ENCODE measurements around the gene SPRN. TPM values are rescaled to one million over a fixed set of nuclear protein-coding genes. Genes with fewer than 3 reads are reported as not detected.
"Not testable (repeated sequence)": the region's sequence is repeated elsewhere in the genome, so short reads cannot be mapped to it uniquely, and the experiment has no call there.

The SPRN gene, protein sequence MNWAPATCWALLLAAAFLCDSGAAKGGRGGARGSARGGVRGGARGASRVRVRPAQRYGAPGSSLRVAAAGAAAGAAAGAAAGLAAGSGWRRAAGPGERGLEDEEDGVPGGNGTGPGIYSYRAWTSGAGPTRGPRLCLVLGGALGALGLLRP
- 2.3 TPM for polyA plus RNA-seq (2013, experiment 1 of 2; ENCODE audit: insufficient read length)
- polyA plus RNA-seq (2013, experiment 2 of 2; ENCODE audit: insufficient read length): 2.2 TPM

DNA sequence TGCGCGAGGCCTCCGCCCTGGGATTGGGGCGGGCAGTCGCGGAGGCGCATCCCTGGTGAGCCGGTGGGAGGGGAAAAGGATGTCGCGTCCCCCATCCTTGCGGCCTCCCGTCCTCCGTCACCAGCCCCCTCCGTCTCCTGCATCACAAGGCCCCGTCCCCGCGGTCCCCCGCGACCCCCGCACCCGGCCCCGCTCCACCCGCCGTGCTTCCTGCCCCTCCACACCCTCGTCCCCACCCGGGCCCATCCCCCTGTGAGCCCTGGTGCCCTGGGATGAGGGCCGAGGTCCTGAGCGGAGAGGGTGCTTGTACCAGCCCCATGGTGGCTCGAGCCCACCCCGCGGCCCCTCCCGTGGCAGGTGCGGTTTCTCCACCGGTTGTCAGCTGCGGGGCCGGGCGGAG is at the start of gene SPRN:
Gene SPRN (minus strand): TSS at position 25 of the 400 bp plus-strand sequence. CDS start 944 bp downstream, outside the sequence.
- DNase-seq: not testable (repeated sequence)

DNA sequence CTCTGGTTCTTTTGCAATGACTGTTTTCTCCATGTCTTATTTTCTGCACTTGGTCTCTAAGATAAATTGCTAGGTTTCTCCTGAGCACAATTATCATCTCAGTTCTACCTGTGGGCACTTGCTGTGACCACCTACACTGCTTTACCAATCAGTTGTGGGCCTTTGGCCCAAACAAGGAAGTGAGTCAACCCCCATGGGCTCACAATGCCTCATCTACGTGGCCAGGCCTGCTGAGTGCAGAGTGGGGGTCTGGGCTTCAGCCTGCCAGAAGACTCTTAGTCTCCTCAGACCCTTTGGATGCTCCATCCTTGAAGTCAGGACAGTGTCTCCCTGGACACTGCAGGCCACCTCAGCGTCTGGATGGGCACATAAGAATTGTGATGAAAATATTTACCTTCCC is 49.6 kb upstream of the SPRN start:
- DNase-seq: no peak

DNA sequence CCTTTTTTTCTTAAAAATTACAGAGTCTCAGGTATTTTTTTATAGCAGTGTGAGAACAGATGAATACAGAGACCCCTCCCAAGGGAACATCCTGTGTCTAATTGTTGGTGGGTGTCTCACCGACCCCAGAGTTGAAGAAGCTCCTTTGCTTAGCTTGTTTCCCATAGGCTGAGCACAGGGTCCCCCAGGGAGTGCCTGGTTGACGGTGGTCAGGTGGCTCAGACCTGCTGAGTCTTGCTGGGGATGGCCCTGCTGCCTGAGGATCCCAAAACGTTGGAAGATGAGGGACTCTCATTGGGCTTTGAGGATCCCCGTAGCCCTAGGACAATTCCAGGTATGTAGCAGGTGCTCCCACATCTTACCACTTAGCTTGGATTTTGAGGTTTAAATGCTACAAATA is 48.8 kb upstream of the SPRN start:
- DNase-seq: no peak

DNA sequence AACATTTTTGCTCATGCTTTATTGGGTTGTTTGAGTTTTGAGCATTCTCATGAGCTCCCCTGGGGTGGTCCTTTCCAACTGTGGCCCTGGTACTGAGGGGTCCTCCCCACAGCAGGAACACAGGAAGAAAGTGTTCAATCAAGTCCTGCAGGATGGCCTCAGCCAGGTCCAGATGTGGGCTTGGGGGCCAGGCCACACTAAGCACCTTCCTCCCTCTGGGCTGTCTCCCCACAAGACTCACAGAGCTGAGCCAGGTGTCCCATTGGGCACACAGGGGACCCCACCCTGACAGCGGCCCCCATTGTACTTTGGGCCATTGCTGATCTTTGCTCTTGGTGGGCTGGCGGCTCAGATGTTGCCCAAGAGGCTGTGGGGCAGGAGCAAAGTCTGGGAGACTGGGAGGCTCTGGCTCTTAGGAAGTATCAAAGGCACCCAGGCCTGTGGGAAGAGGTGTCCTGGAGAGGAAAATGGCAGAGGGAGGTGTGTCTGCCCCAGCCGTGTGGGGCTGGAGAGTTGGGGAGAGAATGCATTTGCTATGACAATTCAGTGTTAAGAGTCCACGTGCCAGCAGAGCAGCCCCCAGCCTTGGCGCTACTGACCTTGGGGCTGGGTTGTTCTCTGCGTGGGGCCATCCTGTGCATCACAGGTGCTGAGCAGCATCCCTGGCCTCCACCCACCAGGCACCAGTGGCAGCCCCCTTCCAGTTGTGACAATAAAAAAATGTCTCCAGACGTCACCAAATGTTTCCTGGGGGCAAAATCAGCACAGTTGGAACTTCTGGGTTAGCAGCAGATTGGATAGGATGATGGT is 47.1 kb upstream of the SPRN start:
- DNase-seq: no peak

DNA sequence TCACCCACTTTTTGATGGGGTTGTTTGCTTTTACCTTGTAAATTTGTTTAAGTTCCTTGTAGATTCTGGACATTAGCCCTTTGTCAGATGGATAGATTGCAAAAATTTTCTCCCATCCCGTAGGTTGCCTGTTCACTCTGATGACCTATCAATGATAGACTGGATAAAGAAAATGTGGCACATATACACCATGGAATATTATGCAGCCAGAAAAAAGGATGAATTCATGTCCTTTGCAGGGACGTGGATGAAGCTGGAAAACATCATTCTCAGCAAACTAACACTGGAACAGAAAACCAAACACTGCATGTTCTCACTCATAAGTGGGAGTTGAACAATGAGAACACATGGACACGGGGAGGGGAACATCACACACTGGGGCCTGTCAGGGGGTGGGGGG is 44.8 kb upstream of the SPRN start:
- not testable (repeated sequence) for DNase-seq

DNA sequence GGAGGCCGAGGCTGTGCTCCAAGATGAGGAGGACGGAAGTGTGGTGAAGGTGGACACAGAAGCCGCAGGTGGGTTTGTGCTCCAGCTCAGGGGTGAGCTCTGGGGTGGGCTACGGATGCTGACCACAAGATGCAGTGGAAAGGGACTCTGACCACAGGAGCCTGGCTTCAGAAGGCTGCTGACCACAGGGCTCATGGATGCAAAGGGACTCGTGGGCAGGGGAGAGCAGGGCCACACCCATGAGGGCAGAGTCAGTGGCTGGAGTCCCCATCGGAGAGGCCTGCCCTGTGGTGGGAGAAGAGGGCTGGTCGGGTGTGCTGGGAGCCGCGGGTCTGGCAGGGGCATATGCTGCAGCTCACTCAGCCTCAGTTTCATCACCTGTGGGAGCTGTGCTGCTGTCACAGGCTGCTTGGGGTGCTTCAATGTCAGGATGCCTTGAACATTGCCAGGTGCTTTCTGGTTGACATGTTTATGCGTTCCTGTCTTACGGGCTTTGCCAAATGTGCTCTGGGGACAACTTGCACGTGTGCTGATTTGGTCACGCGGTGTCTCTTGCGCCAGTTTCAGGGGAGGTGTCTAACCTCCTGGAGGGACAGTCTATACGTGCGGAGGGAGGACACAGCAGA is 43.0 kb upstream of the SPRN start:
- no peak for DNase-seq

DNA sequence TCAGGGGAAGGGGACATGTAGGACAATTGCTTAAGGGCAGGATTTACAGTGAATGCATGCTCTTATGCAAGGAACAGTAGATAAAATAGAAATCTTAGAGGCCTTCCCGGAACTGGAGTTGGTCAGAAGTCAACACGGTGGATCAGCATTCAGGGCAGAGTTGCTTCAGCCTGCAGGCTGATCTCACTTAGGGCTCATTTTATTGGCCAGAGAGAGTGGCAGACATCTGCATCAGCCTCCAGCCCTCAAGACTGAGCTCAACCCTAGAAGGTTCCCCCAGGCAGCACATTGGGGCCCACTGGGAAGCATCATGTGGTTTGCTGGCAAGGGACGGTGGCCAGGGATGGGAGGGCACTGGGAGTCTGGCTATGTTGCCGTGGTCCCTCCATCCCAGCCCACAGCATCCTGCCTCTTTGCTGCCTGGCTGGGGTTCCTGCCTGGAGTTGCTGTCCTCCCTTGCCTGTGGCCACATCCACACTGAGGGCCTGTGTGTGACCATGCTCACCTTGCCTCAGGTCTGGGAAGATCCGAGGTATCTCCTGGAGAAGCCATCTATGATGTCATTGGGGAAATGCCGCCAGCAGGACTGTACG is 42.4 kb upstream of the SPRN start:
- no peak for DNase-seq

DNA sequence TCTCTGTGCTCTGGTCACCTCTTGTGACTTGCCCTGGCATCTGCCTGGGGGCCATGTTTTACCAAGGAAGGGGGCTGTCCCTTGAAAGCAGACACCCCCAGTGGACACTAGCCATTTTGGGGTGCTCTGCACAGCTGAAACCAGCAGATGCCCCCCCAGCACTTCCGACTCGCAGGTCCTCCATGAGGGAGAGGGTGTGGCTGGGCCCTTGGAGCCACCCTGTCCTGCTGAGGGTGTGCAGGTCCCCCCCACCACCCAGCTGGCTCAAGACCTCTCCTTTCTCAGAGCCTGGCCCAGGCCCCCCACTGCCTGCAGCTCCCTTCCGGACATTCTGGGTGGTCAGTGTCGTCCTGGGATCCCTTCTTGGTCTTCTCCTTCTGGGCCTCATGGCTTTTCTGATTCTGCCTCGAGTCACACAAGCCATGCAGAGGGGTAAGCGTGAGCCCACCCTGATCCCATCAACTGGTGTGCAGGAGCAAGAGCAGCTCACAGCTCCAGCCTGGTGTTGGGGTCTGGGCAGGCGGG is 41.6 kb upstream of the SPRN start:
- no peak for DNase-seq

DNA sequence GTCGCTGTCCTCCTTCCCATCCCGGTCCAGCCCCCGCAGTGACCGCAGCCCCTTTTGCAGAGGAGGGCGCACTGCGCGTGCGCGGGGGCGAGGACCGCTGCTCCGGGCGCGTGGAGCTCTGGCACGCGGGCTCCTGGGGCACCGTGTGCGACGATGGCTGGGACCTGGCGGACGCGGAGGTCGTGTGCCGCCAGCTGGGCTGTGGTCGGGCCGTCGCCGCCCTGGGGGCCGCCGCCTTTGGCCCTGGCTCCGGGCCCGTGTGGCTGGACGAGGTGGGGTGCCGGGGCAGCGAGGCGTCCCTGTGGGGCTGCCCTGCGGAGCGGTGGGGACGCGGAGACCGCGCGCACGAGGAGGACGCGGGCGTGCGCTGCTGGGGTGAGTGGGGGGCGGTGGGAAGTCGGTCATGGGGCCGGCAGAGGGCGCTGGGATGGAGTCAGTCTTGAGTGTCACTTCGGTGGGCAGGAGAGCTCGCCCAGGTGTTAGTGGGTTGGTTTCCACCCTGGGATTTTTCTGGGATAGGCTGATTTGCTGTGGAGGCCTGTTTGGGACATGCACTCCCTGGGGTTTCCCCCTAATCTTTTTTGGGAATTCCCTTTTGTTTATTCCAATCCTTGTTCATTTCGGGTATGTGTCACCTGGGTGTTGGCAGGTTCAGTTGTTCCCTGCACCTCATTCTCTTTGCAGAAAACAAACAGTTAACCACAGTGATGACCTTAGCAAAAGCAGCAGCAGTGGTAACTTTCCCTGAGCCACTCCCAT is 40.9 kb upstream of the SPRN start:
- DNase-seq: no peak

DNA sequence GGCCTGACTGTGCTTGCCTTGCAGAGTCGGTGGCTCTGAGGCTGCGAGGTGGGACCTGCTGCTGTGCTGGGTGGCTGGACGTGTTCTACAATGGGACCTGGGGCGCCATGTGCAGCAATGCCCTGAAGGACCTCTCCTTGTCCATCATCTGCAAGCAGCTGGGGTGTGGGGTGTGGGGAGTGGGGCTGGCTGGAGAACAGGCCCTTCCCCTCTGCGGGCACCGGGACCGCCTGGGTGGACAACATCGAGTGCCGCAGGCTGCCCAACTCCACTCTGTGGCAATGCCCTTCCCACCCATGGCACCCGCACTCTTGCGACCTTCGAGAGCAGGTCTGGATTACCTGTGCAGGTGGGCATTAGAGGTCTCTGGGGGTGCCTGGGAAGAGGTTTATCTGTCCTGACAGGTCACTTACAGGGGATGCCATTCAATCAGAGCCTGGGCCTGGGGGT is 40.2 kb upstream of the SPRN start:
- DNase-seq: no peak

DNA sequence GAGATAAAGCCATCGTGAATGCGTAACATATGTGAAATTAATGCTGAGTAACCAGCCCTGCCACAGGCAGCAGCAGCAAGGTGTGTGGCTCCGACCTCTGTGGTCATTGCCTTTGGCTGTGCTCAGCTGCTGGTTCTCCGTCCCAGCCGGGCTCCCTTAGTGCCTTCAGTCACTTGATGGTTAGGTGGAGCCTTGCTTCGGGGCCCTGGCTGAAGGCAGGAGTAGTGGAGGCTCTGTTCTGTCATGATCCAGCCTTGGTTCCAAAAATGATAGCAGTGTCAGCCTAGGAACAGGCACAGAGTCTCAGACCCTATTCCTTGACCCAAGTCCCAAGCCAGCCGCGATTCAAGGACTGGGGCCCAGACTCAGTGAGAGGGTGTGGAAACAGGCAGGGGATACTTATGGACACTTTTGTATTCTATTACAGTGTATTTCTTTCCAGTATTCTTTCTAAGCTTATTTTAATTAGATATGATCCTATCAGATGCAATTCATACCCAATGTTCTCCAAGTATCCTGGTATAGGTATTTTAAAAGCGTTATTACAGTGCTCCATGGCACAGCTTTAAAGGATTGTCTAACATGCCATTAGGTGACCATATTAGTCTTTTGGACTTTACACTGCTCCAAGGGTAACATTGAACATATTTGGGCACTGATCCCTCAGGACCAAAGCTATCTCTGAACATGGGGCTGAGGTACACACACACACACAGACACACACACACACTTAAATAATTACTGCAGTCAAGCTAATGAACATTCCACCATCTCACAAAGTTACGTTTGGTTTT is 38.3 kb upstream of the SPRN start:
- DNase-seq: no peak

DNA sequence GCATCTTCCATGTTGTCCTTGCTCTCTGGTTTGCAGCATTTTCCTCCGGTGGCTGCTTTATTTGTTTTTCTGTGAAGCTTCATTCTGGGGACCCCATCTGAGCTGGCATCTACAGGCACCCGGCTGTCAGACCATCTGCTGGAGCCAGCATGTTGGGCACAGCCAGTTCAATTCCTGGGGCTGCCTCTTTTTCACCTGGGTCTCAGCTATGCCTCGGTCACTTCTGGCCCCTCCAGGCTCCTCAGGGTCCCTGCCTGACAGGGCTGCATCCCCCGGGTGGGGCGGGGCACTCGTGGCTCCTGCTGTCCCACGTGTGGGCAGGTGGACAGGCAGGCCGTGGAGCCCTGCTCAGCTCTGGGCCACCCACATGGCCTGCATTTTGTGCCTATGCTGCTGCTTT is 37.4 kb upstream of the SPRN start:
- DNase-seq: no peak

DNA sequence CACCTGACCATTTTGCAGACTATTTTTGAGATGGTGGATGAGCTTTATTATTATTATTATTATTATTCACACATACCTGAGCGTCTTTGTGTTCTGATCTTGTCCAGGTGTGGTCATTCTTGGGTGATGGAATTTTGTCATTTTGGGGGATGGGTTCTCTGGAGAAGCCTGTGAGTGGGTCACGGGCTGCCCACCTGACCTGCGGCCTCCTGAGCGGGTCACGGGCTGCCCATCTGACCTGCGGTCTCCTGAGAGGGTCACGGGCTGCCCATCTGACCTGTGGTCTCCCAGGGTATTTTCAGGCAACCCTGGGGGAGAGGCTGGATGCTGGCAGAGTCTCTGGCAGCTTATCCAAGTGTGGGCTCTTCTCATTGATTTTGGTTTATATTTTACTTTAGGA is 36.6 kb upstream of the SPRN start:
- no peak for DNase-seq

DNA sequence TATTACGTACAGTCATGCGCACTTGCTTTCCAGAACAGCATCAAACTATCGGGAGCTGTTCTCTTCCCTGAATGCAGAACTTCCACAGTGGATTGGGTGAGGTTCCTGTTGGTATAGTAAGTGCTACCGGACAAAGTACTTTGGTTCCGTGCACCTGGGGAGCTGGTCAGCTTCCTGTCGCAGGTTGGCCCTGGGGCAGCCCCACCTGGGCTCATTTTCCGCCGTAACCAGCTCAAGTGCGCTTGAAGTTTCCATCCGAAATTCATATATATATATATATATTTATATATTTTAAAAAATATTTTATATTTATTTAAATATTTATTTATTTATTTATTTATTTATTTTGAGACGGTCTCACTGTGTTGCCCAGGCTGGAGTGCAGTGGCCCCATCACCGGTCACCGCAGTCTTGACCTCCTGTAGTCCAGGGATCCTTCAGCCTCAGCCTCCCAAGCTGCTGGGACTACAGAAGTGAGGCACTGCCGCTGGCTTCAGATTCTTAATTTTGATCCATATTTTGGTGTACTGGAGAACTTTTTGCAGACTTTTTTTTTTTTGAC is 35.9 kb upstream of the SPRN start:
- DNase-seq: no peak

DNA sequence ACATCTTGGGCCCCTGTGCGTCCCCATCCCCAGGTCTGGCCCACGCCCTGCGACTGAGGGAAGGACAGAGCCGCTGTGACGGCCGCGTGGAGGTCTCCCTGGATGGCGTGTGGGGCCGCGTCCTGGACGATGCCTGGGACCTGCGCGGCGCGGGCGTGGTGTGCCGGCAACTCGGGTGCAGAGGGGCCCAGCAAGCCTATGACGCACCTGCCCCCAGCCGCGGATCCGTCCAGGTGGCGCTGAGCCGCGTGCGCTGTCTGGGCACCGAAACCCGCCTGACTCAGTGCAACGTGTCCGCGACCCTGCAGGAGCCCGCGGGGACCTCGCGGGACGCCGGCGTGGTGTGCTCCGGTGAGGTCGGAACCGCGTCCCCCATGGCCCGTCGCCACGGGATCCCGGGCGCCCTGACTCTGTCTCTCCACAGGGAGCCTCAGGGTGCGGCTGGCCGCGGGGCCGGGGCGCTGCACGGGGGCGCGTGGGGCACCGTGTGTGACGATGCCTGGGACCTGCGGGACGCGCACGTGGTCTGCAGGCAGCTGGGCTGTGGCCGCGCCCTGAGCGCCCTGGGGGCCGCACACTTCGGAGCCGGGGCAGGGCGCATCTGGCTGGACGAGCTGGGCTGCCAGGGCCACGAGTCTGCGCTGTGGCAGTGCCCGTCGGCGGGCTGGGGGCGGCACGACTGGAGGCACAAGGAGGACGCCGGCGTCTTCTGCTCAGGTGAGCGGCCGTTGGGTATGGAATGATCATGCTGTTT is 35.2 kb upstream of the SPRN start:
- no peak for DNase-seq

DNA sequence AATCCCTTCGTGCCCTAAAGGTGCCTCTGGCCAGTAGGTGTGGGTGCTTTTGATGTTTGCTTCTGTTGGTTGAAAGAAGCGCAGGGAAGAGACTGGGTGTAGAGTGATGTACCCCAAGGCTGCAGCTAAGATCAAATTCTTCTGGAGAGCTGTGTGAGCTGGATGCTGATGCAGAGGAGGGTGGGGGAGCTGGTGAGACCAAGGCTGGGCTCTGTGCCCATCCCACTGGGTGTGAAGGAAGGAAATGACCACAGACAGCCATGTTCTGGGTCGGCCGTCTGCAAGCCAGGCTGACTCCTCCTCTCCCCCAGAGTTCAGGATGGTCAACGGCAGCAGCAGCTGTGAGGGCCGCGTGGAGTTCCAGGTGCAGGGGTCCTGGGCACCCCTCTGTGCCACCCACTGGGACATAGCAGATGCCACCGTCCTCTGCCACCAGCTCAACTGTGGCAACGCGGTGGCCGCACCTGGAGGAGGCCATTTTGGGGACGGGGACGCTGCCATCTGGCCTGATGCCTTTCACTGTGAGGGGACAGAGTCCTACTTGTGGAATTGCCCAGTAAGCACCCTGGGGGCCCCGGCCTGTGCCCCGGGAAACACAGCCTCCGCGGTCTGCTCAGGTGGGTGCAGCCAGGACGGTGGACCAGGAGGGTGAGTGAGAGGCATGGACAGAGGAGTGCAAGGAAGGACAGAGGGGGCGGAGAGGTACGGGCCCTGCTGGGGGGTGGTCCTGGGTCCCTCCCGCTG is 34.5 kb upstream of the SPRN start:
- DNase-seq: no peak

DNA sequence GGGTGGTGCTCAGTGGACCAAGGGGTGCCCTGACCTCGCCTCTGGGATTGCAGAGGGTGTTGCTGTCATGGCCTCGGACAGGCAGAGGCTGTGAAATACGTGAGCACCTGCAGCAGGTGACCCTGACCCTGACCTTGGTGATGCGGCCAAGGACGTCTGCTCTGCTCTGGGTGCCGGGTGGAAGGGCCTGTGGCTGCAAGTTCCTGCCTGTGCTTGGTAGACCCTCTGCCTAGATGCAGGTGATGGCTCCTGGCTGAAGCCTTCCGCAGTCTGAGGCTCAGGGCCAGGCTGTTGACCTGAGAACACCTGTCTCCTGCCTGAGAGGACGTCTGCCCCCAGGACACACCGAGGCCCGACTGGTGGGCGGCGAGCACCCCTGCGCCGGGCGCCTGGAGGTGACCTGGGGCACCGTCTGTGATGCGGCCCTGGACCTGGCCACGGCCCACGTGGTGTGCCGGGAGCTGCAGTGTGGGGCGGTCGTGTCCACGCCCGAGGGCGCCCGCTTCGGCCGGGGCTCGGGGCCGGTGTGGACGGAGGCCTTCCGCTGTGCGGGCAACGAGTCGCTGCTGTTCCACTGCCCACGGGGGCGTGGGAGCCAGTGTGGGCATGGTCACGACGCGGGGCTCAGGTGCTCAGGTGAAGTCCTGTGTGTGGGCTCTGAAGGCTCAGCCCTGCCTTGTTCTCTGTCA is 33.7 kb upstream of the SPRN start:
- DNase-seq: no peak

DNA sequence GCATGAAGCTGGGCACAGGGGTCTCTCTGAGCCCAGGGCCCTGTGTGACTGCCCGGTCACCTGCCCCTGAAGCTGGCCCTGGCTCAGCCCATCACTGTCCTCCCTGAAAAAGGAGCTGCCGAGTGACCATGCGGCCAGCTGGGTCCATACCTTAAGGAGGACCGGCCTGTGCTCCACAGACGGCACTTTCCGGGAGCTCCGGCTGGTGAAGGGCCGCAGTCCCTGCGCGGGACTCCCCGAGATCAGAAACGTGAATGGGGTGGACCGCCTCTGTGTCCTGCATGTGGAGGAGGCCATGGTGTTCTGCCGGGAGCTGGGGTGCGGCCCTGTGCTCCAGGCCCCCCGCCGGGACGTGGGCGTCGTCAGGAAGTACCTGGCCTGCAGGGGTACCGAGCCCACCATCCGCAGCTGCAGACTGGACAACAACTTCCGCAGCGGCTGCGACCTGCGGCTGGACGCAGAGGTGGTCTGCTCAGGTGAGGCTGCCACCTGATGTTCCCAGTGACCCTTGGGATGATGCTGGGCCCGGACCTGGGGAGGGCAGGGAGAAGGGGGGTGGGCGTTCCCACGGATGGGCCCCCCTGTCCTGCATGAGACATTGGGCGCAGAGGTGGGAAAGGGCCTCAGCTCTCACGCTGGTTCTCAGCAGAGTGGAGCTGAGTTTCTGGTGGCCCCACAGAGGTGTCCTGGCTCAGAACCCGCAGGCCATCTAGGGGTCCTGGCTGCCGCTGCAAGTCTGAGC is 32.8 kb upstream of the SPRN start:
- no peak for DNase-seq

Data from fibroblast of skin of scalp (primary cell).